ENCODE measurements around the gene FLRT3.

The FLRT3 gene

GRCh38 chr20:14337400-14338171 is at the start of gene FLRT3:
TSS of gene FLRT3 (minus strand) at chr20:14337612. CDS start at chr20:14327506, 10,106 bp downstream.
- no peak for DNase-seq (ENCODE audit: low read depth)

- no peak for DNase-seq (ENCODE audit: low read depth)
Observed at GRCh38 chr20:14386726-14387125, 49.3 kb upstream of the FLRT3 start.

- DNase-seq (ENCODE audit: low read depth) = no peak
Observed at GRCh38 chr20:14385176-14385740, 47.8 kb upstream of the FLRT3 start.

GRCh38 chr20:14384416-14385175 is 47.2 kb upstream of the FLRT3 start:
- no peak for DNase-seq (ENCODE audit: low read depth)

- no peak for DNase-seq (ENCODE audit: low read depth)
Observed at GRCh38 chr20:14383335-14383734, 45.9 kb upstream of the FLRT3 start.

GRCh38 chr20:14378326-14378725 is 40.9 kb upstream of the FLRT3 start:
- no peak for DNase-seq (ENCODE audit: low read depth)

GRCh38 chr20:14375416-14375985 is 38.1 kb upstream of the FLRT3 start:
- DNase-seq (ENCODE audit: low read depth) = no peak

GRCh38 chr20:14374196-14374595 is 36.8 kb upstream of the FLRT3 start:
- DNase-seq (ENCODE audit: low read depth) = no peak

GRCh38 chr20:14361509-14362345 is 24.3 kb upstream of the FLRT3 start:
- no peak for DNase-seq (ENCODE audit: low read depth)

GRCh38 chr20:14360416-14360815 is 23.0 kb upstream of the FLRT3 start:
- DNase-seq (ENCODE audit: low read depth) = no peak

GRCh38 chr20:14355791-14356190 is 18.4 kb upstream of the FLRT3 start:
- no peak for DNase-seq (ENCODE audit: low read depth)

GRCh38 chr20:14344746-14345145 is 7.3 kb upstream of the FLRT3 start:
- DNase-seq (ENCODE audit: low read depth) = no peak

GRCh38 chr20:14343491-14344065 is 6.2 kb upstream of the FLRT3 start:
- no peak for DNase-seq (ENCODE audit: low read depth)

- DNase-seq (ENCODE audit: low read depth) = no peak
Observed at GRCh38 chr20:14342918-14343317, 5.5 kb upstream of the FLRT3 start.

GRCh38 chr20:14341801-14342200 is 4.4 kb upstream of the FLRT3 start:
- no peak for DNase-seq (ENCODE audit: low read depth)

GRCh38 chr20:14336686-14337085 is 726 bp downstream of the FLRT3 start:
- DNase-seq (ENCODE audit: low read depth) = no peak

GRCh38 chr20:14335052-14335451 is 2.4 kb downstream of the FLRT3 start:
- no peak for DNase-seq (ENCODE audit: low read depth)

GRCh38 chr20:14334306-14334930 is 3.0 kb downstream of the FLRT3 start:
- DNase-seq (ENCODE audit: low read depth) = no peak

GRCh38 chr20:14333721-14334120 is 3.7 kb downstream of the FLRT3 start:
- DNase-seq (ENCODE audit: low read depth) = no peak

GRCh38 chr20:14332866-14333265 is 4.5 kb downstream of the FLRT3 start:
- no peak for DNase-seq (ENCODE audit: low read depth)

- DNase-seq (ENCODE audit: low read depth) = no peak
Observed at GRCh38 chr20:14331646-14332045, 5.8 kb downstream of the FLRT3 start.

Measured in stimulated activated CD8-positive, alpha-beta memory T cell treated with anti-CD3 and anti-CD28 coated beads, Interleukin-15, amount 100 ng/mL, for 24 hours (primary cell).